Upper lobe of right lung (tissue), 1 donor: ENCODE results near the gene DNAJB2. TPM values are rescaled to one million over a fixed set of nuclear protein-coding genes. Genes with fewer than 3 reads are reported as not detected.

Experiments
- ATAC-seq: fragments of 200-7000 bp; cut with Tn5 transposase; one replicate; pipeline ENCODE4 v1.9.1; 2020; ENCODE audit warnings: mild to moderate bottlenecking, moderate library complexity
- DNase-seq: peaks from one replicate; pipeline ENCODE4 v3.0.0-alpha.2; 2020
- H3K27ac ChIP-seq: fragments of 200-600 bp; one replicate; pipeline ENCODE4 v1.8.0; 2022
- H3K27me3 ChIP-seq: fragments of 200-600 bp; one replicate; pipeline ENCODE4 v1.8.0; 2022; ENCODE audit warnings: mild to moderate bottlenecking
- H3K36me3 ChIP-seq: fragments of 200-600 bp; one replicate; pipeline ENCODE4 v1.8.0; 2022
- H3K4me1 ChIP-seq: fragments of 200-600 bp; one replicate; pipeline ENCODE4 v1.8.0; 2022
- H3K4me3 ChIP-seq: fragments of 200-600 bp; one replicate; pipeline ENCODE4 v1.8.0; 2022; ENCODE audit warnings: mild to moderate bottlenecking
- H3K9me3 ChIP-seq: fragments of 200-600 bp; one replicate; pipeline ENCODE4 v1.8.0; 2022
- CTCF ChIP-seq: fragments of 200-600 bp; IDR thresholded peaks from one replicate; pipeline ENCODE4 v1.8.0; 2022; ENCODE audit warnings: antibody characterized with exemption
- intact Hi-C: fragments of 100-400 bp; cut with DNase I; formaldehyde crosslinking; loops from one replicate; pipeline ENCODE4 v1.11.0; 2022
- total RNA-seq: library from RNA; stranded (reverse); fragmentation: NEBNext Ultra II Directional; extraction: Animal tissue kit (Norgen Biotek cat#: 25700); gene quantifications from one replicate; pipeline ENCODE4 v1.2.1, GENCODE V29; 2021
- donor health status: DM: no; HTN: yes; CAD: no; lungs with severe emphysema.

DNAJB2 gene
- total RNA-seq, 1 donor from 2014 or later: 79.4 TPM

GRCh38 chr2:219272356-219272755 lies 6.8 kb upstream of the DNAJB2 start:
- Histone ChIP-seq H3K27me3 (no peaks in the 10 kb centered on the region), H3K9me3 (no peaks in the 10 kb centered on the region), H3K4me3 (no peak overlapping the region), H3K36me3 (no peaks in the 10 kb centered on the region), H3K27ac (no peak overlapping the region), H3K4me1 (no peaks in the 10 kb centered on the region)
- ATAC-seq (no peak), DNase-seq (peak; percentile 40)
- intact Hi-C loops: no loop called here
- no peak for TF ChIP-seq CTCF

GRCh38 chr2:219272995-219273394 lies 6.2 kb upstream of the DNAJB2 start:
- peak; percentile 15 for DNase-seq
- intact Hi-C loops: no loop called here
- no peaks in the 10 kb centered on the region for H3K36me3 ChIP-seq

GRCh38 chr2:219273937-219274336 lies 5.2 kb upstream of the DNAJB2 start:
- ATAC-seq (peak; percentile 39), DNase-seq (peak; percentile 68)
- intact Hi-C loops: no loop called here
- H3K36me3 ChIP-seq: no peaks in the 10 kb centered on the region
- peaks cover 11% of the 10 kb centered on the region for H3K4me1 ChIP-seq
- peak overlapping the region; percentile 77 for H3K27ac ChIP-seq
- no peaks in the 10 kb centered on the region for H3K9me3 ChIP-seq
- no peaks in the 10 kb centered on the region for H3K27me3 ChIP-seq
- no peak for TF ChIP-seq CTCF
- H3K4me3 ChIP-seq: no peak overlapping the region

More at GRCh38 chr2:219272995-219273394, 6.2 kb upstream of the DNAJB2 start:
- H3K27ac ChIP-seq: no peak overlapping the region
- peaks cover 3% of the 10 kb centered on the region for H3K4me1 ChIP-seq
- H3K9me3 ChIP-seq: no peaks in the 10 kb centered on the region
- H3K4me3 ChIP-seq: no peak overlapping the region
- ATAC-seq: no peak
- no peak for TF ChIP-seq CTCF
- H3K27me3 ChIP-seq: no peaks in the 10 kb centered on the region

- ATAC-seq: peak; percentile 25
These were observed 4.7 kb upstream of the DNAJB2 start for GRCh38 chr2:219274361-219274921.

GRCh38 chr2:219277703-219278654 lies 1.2 kb upstream of the DNAJB2 start:
- ATAC-seq: peak; percentile 72
- intact Hi-C loops: no loop called here

More at GRCh38 chr2:219274361-219274921, 4.7 kb upstream of the DNAJB2 start:
- no peaks in the 10 kb centered on the region for H3K27me3 ChIP-seq
- TF ChIP-seq CTCF: no peak
- peak overlapping the region; percentile 77 for H3K27ac ChIP-seq
- no peaks in the 10 kb centered on the region for H3K9me3 ChIP-seq
- H3K36me3 ChIP-seq: no peaks in the 10 kb centered on the region
- H3K4me1 ChIP-seq: peaks cover 11% of the 10 kb centered on the region
- peak; percentile 63 for DNase-seq
- no peak overlapping the region for H3K4me3 ChIP-seq
- intact Hi-C loops: no loop called here

More at GRCh38 chr2:219277703-219278654, 1.2 kb upstream of the DNAJB2 start:
- no peaks in the 10 kb centered on the region for H3K9me3 ChIP-seq
- peaks cover 20% of the 10 kb centered on the region for H3K4me1 ChIP-seq
- DNase-seq: peak; percentile 87
- peak overlapping the region; percentile 99 for H3K27ac ChIP-seq
- H3K4me3 ChIP-seq: no peak overlapping the region
- peak; percentile 100 for TF ChIP-seq CTCF
- H3K36me3 ChIP-seq: peaks cover 27% of the 10 kb centered on the region
- no peaks in the 10 kb centered on the region for H3K27me3 ChIP-seq
